ENCODE results near the gene DCHS1. TPM values are rescaled to one million over a fixed set of nuclear protein-coding genes. Genes with fewer than 3 reads are reported as not detected.

Gene DCHS1
- total RNA-seq, 1 donor from 2014 or later: 33.4 TPM

DNA sequence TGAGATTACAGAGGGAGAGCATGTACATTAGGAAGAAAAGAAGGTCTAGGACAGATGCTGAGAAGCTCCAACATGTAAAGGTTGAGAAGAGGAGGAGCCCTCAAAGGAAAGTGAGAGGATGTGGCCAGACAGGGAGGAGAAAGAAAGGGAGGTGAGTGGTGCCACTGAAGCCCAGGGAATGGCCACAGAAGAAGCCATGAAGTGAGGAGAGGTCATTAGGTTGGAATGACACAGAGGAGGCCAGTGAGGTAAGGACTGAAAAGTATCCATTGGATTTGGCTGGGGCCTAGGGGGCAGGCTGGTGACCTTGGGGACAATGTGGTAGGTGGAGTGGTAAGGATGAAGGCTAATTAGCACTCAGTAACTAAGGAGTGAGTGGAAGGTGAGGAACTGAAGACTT lies 3.0 kb upstream of the DCHS1 start:
- Mint-ChIP-seq H3K27me3 (ENCODE audit: low read depth) (no peaks in the 10 kb centered on the region), H3K9me3 (ENCODE audit: low read depth) (no peaks in the 10 kb centered on the region), H3K27ac (ENCODE audit: unreplicated experiment) (no peak overlapping the region), H3K4me1 (ENCODE audit: low read depth) (peaks cover 17% of the 10 kb centered on the region), H3K4me3 (ENCODE audit: unreplicated experiment) (no peak overlapping the region), H3K36me3 (ENCODE audit: low read depth) (no peaks in the 10 kb centered on the region)
- no peak for DNase-seq (ENCODE audit: low spot score)
- TF ChIP-seq CTCF (IDR thresholded peaks at IDR 0.05): no peak

DNA sequence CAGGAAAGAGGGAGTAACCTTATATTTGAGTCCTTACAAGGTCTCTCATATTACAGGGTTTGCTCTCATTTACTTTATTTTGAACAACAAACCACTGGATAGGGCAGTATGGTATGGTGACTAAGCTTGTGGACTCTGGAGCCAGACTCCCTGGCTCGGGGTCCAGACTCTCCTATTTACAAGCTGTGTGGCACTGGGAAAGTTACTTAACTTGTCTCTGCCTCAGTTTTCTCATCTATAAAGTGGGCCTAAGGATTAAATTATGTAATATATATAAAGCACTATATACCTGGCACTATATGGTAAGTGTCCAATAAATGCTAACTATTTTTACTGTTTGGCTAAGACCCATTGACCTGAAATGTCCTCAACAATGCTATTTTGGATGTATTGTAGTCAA lies 1.7 kb upstream of the DCHS1 start:
- H3K4me3 Mint-ChIP-seq (ENCODE audit: unreplicated experiment): no peak overlapping the region

GRCh38 chr11:6656936-6657335 lies 1.3 kb upstream of the DCHS1 start:
- H3K4me1 Mint-ChIP-seq (ENCODE audit: low read depth): peaks cover 10% of the 10 kb centered on the region
- H3K4me3 Mint-ChIP-seq (ENCODE audit: unreplicated experiment): peak overlapping the region; percentile 76
- no peaks in the 10 kb centered on the region for H3K36me3 Mint-ChIP-seq (ENCODE audit: low read depth)
- no peaks in the 10 kb centered on the region for H3K27me3 Mint-ChIP-seq (ENCODE audit: low read depth)
- no peaks in the 10 kb centered on the region for H3K9me3 Mint-ChIP-seq (ENCODE audit: low read depth)
- no peak for DNase-seq (ENCODE audit: low spot score)
- no peak for TF ChIP-seq CTCF (IDR thresholded peaks at IDR 0.05)
- no peak overlapping the region for H3K27ac Mint-ChIP-seq (ENCODE audit: unreplicated experiment)

More for the DNA sequence above, 1.7 kb upstream of the DCHS1 start:
- TF ChIP-seq CTCF (IDR thresholded peaks at IDR 0.05): no peak
- Mint-ChIP-seq H3K27ac (ENCODE audit: unreplicated experiment) (no peak overlapping the region), H3K27me3 (ENCODE audit: low read depth) (no peaks in the 10 kb centered on the region), H3K9me3 (ENCODE audit: low read depth) (no peaks in the 10 kb centered on the region), H3K4me1 (ENCODE audit: low read depth) (peaks cover 10% of the 10 kb centered on the region), H3K36me3 (ENCODE audit: low read depth) (no peaks in the 10 kb centered on the region)
- DNase-seq (ENCODE audit: low spot score): no peak

DNA sequence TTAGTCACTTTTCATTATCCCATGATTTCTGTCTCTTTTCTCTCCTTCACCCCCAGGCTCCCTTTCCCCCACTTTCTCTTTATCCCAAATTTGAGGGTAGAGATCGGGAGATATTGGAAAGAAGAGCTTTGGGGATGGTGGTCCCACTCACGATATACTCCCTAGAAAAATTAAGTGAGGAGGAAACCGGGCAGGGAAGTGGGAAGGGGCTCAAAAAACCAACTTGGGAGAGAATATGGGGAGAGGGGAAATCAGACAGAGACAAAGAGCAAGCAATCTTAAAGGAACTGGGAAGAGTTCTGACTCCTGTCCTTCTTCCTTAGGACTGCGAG lies 941 bp upstream of the DCHS1 start:
- H3K27me3 Mint-ChIP-seq (ENCODE audit: low read depth): no peaks in the 10 kb centered on the region
- no peaks in the 10 kb centered on the region for H3K9me3 Mint-ChIP-seq (ENCODE audit: low read depth)
- no peak for DNase-seq (ENCODE audit: low spot score)
- no peak overlapping the region for H3K27ac Mint-ChIP-seq (ENCODE audit: unreplicated experiment)
- no peak for TF ChIP-seq CTCF (IDR thresholded peaks at IDR 0.05)
- peak overlapping the region; percentile 76 for H3K4me3 Mint-ChIP-seq (ENCODE audit: unreplicated experiment)
- H3K4me1 Mint-ChIP-seq (ENCODE audit: low read depth): peaks cover 10% of the 10 kb centered on the region
- H3K36me3 Mint-ChIP-seq (ENCODE audit: low read depth): no peaks in the 10 kb centered on the region

GRCh38 chr11:6655020-6655789 lies 404 bp downstream of the DCHS1 start:
- Mint-ChIP-seq H3K9me3 (ENCODE audit: low read depth) (no peaks in the 10 kb centered on the region), H3K4me3 (ENCODE audit: unreplicated experiment) (no peak overlapping the region), H3K27me3 (ENCODE audit: low read depth) (no peaks in the 10 kb centered on the region), H3K36me3 (ENCODE audit: low read depth) (no peaks in the 10 kb centered on the region), H3K4me1 (ENCODE audit: low read depth) (peaks cover 10% of the 10 kb centered on the region), H3K27ac (ENCODE audit: unreplicated experiment) (no peak overlapping the region)
- no peak for DNase-seq (ENCODE audit: low spot score)
- no peak for TF ChIP-seq CTCF (IDR thresholded peaks at IDR 0.05)

All from chondrocyte (in vitro differentiated cells).